ENCODE results near the gene MDP1.
A peak's percentile ranks its signal among the peaks of the same experiment; 100 is the strongest.

Gene MDP1

DNA sequence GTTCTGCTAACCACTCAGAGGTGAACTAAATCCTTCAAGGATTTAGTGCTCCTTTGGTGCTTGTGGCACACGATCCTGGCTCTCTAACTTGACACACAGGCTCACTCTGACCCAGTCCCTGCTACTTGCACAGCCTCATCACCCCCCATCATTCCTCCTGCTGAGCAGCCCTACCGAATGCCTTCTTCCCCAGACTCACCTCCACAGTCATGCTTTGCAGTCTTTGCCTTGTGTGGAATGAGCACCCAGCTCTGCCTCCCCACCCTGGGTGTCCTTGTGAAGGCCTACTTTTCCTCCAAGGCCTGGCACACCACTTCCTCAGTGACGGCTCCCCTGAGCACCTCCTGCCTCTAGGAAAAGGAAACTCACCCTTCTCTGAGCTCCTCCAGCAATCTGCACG, 34.5 kb upstream of the MDP1 start:
- H3K27me3 ChIP-seq (replicated peaks; ENCODE audit: insufficient read depth, low read length), result no peaks in the 10 kb centered on the region
- H2AFZ ChIP-seq (ENCODE audit: low read length), result no peak overlapping the region
- no peak overlapping the region for H3K9ac ChIP-seq (ENCODE audit: low read length)
- H3K9me2 ChIP-seq (replicated peaks; ENCODE audit: insufficient read depth, low read length), result no peaks in the 10 kb centered on the region
- no peak overlapping the region for H3K4me2 ChIP-seq (ENCODE audit: low read depth, low read length)
- no peak for DNase-seq
- H3K27ac ChIP-seq (ENCODE audit: low read length), result no peak overlapping the region
- TF ChIP-seq EZH2phosphoT487 (IDR thresholded peaks at IDR 0.05; ENCODE audit: low read length) (no peak), EZH2 (optimal IDR thresholded peaks at IDR 0.05; ENCODE audit: low read depth, low read length) (no peak)
- TF ChIP-seq, protein P1, sequence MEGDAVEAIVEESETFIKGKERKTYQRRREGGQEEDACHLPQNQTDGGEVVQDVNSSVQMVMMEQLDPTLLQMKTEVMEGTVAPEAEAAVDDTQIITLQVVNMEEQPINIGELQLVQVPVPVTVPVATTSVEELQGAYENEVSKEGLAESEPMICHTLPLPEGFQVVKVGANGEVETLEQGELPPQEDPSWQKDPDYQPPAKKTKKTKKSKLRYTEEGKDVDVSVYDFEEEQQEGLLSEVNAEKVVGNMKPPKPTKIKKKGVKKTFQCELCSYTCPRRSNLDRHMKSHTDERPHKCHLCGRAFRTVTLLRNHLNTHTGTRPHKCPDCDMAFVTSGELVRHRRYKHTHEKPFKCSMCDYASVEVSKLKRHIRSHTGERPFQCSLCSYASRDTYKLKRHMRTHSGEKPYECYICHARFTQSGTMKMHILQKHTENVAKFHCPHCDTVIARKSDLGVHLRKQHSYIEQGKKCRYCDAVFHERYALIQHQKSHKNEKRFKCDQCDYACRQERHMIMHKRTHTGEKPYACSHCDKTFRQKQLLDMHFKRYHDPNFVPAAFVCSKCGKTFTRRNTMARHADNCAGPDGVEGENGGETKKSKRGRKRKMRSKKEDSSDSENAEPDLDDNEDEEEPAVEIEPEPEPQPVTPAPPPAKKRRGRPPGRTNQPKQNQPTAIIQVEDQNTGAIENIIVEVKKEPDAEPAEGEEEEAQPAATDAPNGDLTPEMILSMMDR (IDR thresholded peaks at IDR 0.05; ENCODE audit: low read length), result no peak
- H4K20me1 ChIP-seq (ENCODE audit: insufficient read depth, low read length), result no peaks in the 10 kb centered on the region
- H3K4me1 ChIP-seq (ENCODE audit: low read length), result no peaks in the 10 kb centered on the region
- no peaks in the 10 kb centered on the region for H3K36me3 ChIP-seq (replicated peaks; ENCODE audit: insufficient read depth, low read length)
- no peaks in the 10 kb centered on the region for H3K9me3 ChIP-seq (replicated peaks; ENCODE audit: insufficient read depth, low read length)
- peaks cover 10% of the 10 kb centered on the region; the same call in 1 of the 2 replicates for H3F3A ChIP-seq (ENCODE audit: insufficient read depth, low read length)
- H3K4me3 ChIP-seq (ENCODE audit: low read length), result no peak overlapping the region
- H3K79me2 ChIP-seq (ENCODE audit: low read length), result no peaks in the 10 kb centered on the region

DNA sequence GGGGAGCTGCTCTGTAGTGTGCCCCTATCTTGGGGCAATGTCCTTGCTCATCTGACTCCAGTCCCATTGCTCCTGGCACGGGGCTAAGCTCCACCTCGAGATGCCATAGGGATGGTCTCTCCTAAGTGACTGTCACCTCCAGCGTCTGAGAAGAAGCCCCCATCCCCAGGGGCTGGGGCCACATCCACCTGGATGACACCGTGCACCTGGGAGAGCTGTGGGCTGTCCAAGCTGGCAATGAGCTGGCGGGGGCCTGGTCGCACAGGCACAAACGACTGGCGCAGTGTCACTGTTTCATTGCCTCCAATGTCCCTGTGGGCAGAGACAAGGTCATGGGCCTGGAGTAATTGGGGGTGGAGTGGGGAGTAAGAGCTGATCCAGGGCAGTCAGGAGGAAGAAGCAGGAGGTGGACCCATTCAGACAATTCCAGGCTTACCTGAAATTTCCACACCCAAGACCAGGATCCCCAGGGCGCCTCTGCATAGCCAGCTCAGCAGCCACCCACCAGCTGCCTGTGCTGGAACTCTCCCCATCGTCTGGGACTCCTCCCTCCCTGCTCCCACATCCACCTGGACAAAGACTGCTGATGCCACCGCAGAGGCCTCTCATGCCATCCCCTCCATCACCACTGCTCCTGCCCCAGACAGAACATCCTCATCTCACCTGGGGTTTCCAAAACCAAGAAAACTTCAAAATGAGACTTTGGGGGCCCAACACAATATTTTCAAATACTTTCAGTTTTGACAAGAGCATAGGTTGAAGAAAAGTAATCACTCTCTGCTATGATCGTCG, 33.6 kb upstream of the MDP1 start:
- Histone ChIP-seq H3K9ac (ENCODE audit: low read length) (no peak overlapping the region), H3F3A (ENCODE audit: insufficient read depth, low read length) (peaks cover 10% of the 10 kb centered on the region; the same call in 1 of the 2 replicates), H3K27ac (ENCODE audit: low read length) (no peak overlapping the region), H3K79me2 (ENCODE audit: low read length) (no peaks in the 10 kb centered on the region), H3K27me3 (replicated peaks; ENCODE audit: insufficient read depth, low read length) (no peaks in the 10 kb centered on the region), H3K4me1 (ENCODE audit: low read length) (no peaks in the 10 kb centered on the region), H3K4me3 (ENCODE audit: low read length) (no peak overlapping the region), H3K36me3 (replicated peaks; ENCODE audit: insufficient read depth, low read length) (no peaks in the 10 kb centered on the region), H3K9me2 (replicated peaks; ENCODE audit: insufficient read depth, low read length) (no peaks in the 10 kb centered on the region), H3K9me3 (replicated peaks; ENCODE audit: insufficient read depth, low read length) (no peaks in the 10 kb centered on the region), H4K20me1 (ENCODE audit: insufficient read depth, low read length) (no peaks in the 10 kb centered on the region), H3K4me2 (ENCODE audit: low read depth, low read length) (no peak overlapping the region), H2AFZ (ENCODE audit: low read length) (no peak overlapping the region)
- no peak for DNase-seq
- TF ChIP-seq, protein P1 (IDR thresholded peaks at IDR 0.05; ENCODE audit: low read length), result no peak
- TF ChIP-seq EZH2 (optimal IDR thresholded peaks at IDR 0.05; ENCODE audit: low read depth, low read length) (no peak), EZH2phosphoT487 (IDR thresholded peaks at IDR 0.05; ENCODE audit: low read length) (no peak)

DNA sequence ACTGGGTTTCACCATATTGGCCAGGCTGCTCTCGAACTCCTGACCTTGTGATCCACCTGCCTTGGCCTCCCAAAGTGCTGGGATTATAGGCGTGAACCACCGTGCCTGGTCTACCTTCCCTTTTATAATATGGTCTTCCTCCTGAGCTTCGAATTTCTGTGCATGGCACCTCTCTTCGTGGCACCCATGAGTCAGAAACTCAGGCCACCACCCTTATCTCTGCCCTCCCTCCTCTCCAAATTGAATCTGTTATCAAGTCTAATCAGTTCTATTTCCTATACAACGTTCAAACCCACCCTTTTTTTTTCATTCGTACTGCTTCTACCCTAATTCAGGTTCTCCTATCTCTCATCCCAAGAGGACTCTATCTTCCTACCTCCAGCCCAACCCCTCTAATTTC, 31.6 kb upstream of the MDP1 start:
- no peak overlapping the region for H3K4me3 ChIP-seq (ENCODE audit: low read length)
- H3F3A ChIP-seq (ENCODE audit: insufficient read depth, low read length), result peaks cover 21% of the 10 kb centered on the region; the same call in 1 of the 2 replicates
- H3K9me3 ChIP-seq (replicated peaks; ENCODE audit: insufficient read depth, low read length), result no peaks in the 10 kb centered on the region
- peaks cover 6% of the 10 kb centered on the region; the same call in 1 of the 2 replicates for H3K4me1 ChIP-seq (ENCODE audit: low read length)
- H2AFZ ChIP-seq (ENCODE audit: low read length), result no peak overlapping the region
- H3K79me2 ChIP-seq (ENCODE audit: low read length), result no peaks in the 10 kb centered on the region
- H3K9ac ChIP-seq (ENCODE audit: low read length), result peak overlapping the region; percentile 62; the same call in 1 of the 2 replicates
- no peak for TF ChIP-seq EZH2phosphoT487 (IDR thresholded peaks at IDR 0.05; ENCODE audit: low read length)
- TF ChIP-seq, protein P1 (IDR thresholded peaks at IDR 0.05; ENCODE audit: low read length), result no peak
- TF ChIP-seq EZH2 (optimal IDR thresholded peaks at IDR 0.05; ENCODE audit: low read depth, low read length), result no peak
- DNase-seq, result no peak
- H4K20me1 ChIP-seq (ENCODE audit: insufficient read depth, low read length), result no peaks in the 10 kb centered on the region
- H3K36me3 ChIP-seq (replicated peaks; ENCODE audit: insufficient read depth, low read length), result no peaks in the 10 kb centered on the region
- H3K27ac ChIP-seq (ENCODE audit: low read length), result peak overlapping the region; percentile 84; the same call in 1 of the 2 replicates
- H3K9me2 ChIP-seq (replicated peaks; ENCODE audit: insufficient read depth, low read length), result no peaks in the 10 kb centered on the region
- peak overlapping the region; percentile 57; the same call in 1 of the 2 replicates for H3K4me2 ChIP-seq (ENCODE audit: low read depth, low read length)
- H3K27me3 ChIP-seq (replicated peaks; ENCODE audit: insufficient read depth, low read length), result no peaks in the 10 kb centered on the region

All from MM.1S (cell line).